ENCODE measurements around the gene HSD17B14. TPM values are rescaled to one million over a fixed set of nuclear protein-coding genes. Genes with fewer than 3 reads are reported as not detected.
"Not testable (repeated sequence)": the region's sequence is repeated elsewhere in the genome, so short reads cannot be mapped to it uniquely, and the experiment has no call there.

The HSD17B14 gene
- total RNA-seq, 1 donor from 2014 or later = 9.8 TPM

GRCh38 chr19:48872884-48873475, 36.7 kb upstream of the HSD17B14 start:
- H3K4me3 ChIP-seq = peak overlapping the region; percentile 91 to 99
- DNase-seq (ENCODE audit: low spot score in 2 of 2) = peak; percentile 78 to 95
- intact Hi-C loops (cut with DNase I) = loop anchor here (1.0 to 2.0 kb wide), 3 partner anchors 27 to 92 kb away; partner anchors contain the start of genes FTL and NUCB1
- peaks cover 25 to 48% of the 10 kb centered on the region in 2 donors for H3K36me3 ChIP-seq
- no peak for TF ChIP-seq CTCF (IDR thresholded peaks at IDR 0.05)
- peaks cover 10 to 30% of the 10 kb centered on the region in 2 donors for H3K4me1 ChIP-seq
- H3K9me3 ChIP-seq = no peaks in the 10 kb centered on the region
- H3K27me3 ChIP-seq = no peaks in the 10 kb centered on the region
- H3K27ac ChIP-seq = peak overlapping the region; percentile 100

DNA sequence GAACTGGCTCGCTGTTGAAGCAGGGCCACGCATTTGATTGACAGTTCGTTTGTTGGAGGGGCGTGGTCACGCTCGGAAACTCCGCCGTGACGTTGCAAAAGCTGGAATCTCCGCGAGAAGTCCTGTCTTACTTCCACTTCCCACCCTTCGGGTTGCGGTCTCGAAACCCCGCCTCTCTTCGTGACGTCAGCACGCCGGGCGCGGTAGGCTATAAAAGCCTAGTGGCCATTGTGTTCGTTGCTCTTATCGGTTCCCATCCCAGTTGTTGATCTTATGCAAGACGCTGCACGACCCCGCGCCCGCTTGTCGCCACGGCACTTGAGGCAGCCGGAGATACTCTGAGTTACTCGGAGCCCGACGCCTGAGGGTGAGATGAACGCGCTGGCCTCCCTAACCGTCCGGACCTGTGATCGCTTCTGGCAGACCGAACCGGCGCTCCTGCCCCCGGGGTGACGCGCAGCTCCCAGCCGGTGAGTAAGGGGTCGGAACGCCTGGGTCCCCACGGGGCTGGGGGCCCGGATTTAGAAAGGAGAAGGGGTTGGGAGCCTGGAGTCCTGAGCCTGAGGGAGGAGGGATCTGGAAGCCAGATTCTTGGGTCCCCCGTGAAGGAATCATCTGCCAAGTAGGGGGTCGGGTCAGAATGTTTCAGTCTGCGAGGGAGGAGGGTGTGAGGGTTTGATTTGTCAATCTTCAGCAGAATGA, 36.0 kb upstream of the HSD17B14 start, which contains the start of gene PPP1R15A:
Gene PPP1R15A (plus strand): TSS at position 240 of the 702 bp plus-strand sequence. CDS start 813 bp downstream, outside the sequence.
- no peaks in the 10 kb centered on the region for H3K9me3 ChIP-seq
- H3K36me3 ChIP-seq = peaks cover 22 to 42% of the 10 kb centered on the region in 2 donors
- peak within 1 kb of the TSS; percentile 91 to 99 for H3K4me3 ChIP-seq
- peak; percentile 96 to 99 for DNase-seq (ENCODE audit: low spot score in 2 of 2)
- peak within 1 kb of the TSS; percentile 100 for H3K27ac ChIP-seq
- H3K27me3 ChIP-seq = no peaks in the 10 kb centered on the region
- intact Hi-C loops (cut with DNase I) = loop anchor here (1.0 to 2.0 kb wide), 2 partner anchors 28 to 78 kb away; partner anchors contain the start of gene NUCB1
- peak in 2 of 3 experiments; percentile 10 to 40 for TF ChIP-seq CTCF (IDR thresholded peaks at IDR 0.05)
- H3K4me1 ChIP-seq = peaks cover 10 to 31% of the 10 kb centered on the region in 2 donors

GRCh38 chr19:48871471-48872181, 35.3 kb upstream of the HSD17B14 start:
- Histone ChIP-seq H3K4me1 (peaks cover 10 to 26% of the 10 kb centered on the region in 2 donors), H3K27ac (peak overlapping the region; percentile 100), H3K36me3 (peaks cover 19 to 36% of the 10 kb centered on the region in 2 donors), H3K4me3 (peak overlapping the region; percentile 91 to 99)
- H3K9me3 ChIP-seq; H3K27me3 ChIP-seq; DNase-seq (ENCODE audit: low spot score in 2 of 2): not testable (repeated sequence)
- intact Hi-C loops (cut with DNase I) = loop anchor here (1.0 to 2.0 kb wide), 2 partner anchors 29 to 77 kb away; partner anchors contain the start of gene NUCB1

DNA sequence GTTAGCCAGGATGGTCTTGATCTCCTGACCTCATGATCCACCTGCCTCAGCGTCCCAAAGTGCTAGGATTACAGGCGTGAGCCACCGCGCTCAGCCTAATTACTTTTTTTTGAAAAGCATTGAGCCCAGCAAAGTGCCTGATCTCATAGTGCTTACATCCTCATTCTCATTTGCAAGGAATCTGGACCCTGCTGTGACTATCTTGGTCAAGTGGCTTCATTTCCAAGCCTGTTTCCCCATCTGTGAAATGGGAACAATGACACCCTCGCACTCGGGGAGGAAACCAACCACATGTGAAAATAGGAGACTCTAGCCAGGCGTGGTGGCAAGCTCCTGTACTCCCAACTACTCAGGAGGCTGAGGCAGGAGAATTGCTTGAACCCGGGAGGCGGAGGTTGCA, 33.8 kb upstream of the HSD17B14 start:
- no peak overlapping the region for H3K4me3 ChIP-seq
- H3K4me1 ChIP-seq = peaks cover 4 to 13% of the 10 kb centered on the region in 2 donors
- no peak for TF ChIP-seq CTCF (IDR thresholded peaks at IDR 0.05)
- H3K9me3 ChIP-seq = no peaks in the 10 kb centered on the region
- intact Hi-C loops (cut with DNase I) = no loop called here
- peak overlapping the region in 1 of 2 donors; percentile 86 for H3K27ac ChIP-seq
- DNase-seq (ENCODE audit: low spot score in 2 of 2) = no peak
- peaks cover 8 to 20% of the 10 kb centered on the region in 2 donors for H3K36me3 ChIP-seq
- no peaks in the 10 kb centered on the region for H3K27me3 ChIP-seq

DNA sequence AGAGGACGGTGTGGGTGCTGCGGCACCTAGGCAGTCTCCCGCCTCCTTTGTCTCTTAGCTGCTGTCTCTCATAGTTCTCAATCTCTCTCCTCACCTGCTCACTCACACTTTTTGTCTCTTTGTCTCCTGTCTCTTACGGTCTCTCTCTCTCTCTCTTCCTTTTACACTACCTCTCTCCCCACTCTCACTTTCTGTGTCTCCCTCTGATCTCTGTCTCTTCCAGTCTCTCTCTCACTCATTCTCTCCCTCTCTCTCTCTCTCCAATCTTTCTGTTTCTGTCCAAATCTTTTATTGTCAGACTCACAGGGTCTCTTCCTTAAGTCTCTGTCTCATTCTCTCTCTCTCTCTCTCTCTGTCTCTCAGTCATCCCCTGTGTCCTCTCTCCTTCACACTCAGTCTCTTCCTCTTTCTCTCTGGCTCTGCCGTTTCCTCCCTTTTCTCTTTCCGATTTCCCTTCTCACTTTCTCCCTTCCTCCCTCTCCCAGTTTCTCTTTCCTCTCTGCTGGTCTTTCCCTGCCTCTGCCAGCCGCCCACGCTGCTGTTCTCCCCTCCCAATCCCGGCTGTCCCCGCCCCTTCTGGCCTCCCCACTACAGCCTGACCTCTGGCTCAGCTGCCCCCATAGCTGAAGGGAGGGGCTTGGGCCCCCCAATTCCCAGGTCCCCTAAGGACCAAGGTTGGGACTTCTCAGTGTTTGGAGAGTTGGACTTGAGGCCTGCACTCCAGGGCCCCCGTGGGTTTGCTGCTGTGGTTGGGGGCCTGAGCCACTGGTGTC, 32.0 kb upstream of the HSD17B14 start, which contains the start of gene PLEKHA4:
Gene PLEKHA4 (minus strand): TSS at position 504 of the 773 bp plus-strand sequence. CDS start 997 bp downstream, outside the sequence.
- peak in 1 of 2 donors; percentile 90 for DNase-seq (ENCODE audit: low spot score in 2 of 2)
- no peak for TF ChIP-seq CTCF (IDR thresholded peaks at IDR 0.05)
- Histone ChIP-seq H3K4me1 (peaks cover 0 to 11% of the 10 kb centered on the region in 2 donors), H3K4me3 (peak within 1 kb of the TSS; percentile 45 to 66), H3K27me3 (no peaks in the 10 kb centered on the region), H3K27ac (peak within 1 kb of the TSS; percentile 86 to 89), H3K36me3 (peaks cover 0 to 3% of the 10 kb centered on the region in 2 donors), H3K9me3 (no peaks in the 10 kb centered on the region)
- intact Hi-C loops (cut with DNase I) = no loop called here
